Right kidney (tissue), 1 donor: ENCODE data around the gene MLXIP.

Experiments
- DNase-seq: peaks from one replicate; pipeline ENCODE4 v3.0.0-alpha.2; 2016

Gene MLXIP

GRCh38 chr12:122076743-122077495, 1.6 kb upstream of the MLXIP start:
- no peak for DNase-seq

GRCh38 chr12:122079033-122079531, 526 bp downstream of the MLXIP start:
- DNase-seq = peak; percentile 70

- DNase-seq = peak; percentile 64
Observed at GRCh38 chr12:122079532-122080081, 1.1 kb downstream of the MLXIP start.

- peak; percentile 48 for DNase-seq
Observed at GRCh38 chr12:122080149-122081082, 1.9 kb downstream of the MLXIP start.

DNA sequence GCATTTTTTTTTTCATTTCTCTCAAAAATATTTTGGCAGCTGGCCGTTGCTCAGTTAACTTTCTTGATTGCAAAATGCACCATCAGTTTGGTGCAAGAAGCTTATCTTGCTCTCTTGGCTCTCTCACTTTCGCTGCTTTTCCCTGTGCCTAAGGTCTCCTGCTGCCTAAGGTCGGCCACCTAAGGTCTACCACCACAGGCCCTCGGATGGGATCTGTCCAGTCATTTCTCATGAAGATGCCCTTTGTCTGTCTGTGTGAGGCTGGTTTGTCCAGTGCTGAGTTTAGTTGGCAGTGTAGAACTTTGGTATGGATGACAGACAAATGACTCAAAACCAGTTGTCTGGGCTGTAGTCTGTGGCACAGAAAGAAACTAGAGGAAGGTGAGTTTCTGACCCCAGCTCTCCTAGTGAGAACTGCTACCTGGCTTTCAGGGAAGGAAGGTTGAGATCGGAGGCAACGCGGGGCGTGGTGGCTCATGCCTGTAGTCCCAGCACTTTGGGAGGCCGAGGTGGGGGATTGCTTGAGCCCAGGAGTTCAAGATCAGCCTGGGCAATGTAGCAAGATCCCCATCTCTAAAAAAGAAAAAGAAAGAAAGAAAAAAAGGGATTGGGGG, 2.6 kb downstream of the MLXIP start:
- DNase-seq = no peak

GRCh38 chr12:122081697-122082221, 3.2 kb downstream of the MLXIP start:
- DNase-seq = peak; percentile 36

DNA sequence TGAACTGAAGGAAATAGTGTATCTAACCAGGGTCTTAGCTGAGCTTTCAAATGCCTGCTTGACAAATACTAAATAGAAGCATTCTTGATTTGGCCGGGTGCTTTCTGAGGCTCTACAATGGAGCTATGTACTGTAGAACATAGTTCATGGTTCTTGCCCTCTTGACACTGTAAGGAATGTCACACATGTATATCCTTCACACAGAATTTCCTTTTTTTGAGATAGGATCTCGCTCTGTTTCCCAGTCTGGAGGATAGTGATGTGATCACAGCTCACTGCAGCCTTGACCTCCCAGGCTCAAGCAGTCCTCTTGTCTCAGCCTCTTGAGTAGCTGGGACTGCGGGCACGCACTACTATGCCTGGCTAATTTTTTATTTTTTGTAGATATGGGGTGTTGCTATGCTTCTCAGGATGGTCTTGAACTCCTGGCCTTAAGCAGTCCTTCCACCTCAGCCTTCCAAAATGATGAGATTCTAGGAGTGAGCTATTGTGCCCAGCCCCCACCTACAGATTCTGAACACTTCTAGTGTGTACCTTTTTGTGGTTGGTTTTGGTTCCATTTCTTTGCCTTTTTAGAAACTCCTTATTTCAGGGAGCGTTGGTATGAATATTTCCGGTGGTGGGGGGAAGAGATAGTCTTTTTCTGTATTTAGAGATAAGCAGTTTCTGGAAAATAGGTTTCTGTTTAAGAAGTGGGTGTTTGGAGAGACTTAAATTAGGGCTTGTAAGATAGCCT, 4.2 kb downstream of the MLXIP start:
- no peak for DNase-seq

DNA sequence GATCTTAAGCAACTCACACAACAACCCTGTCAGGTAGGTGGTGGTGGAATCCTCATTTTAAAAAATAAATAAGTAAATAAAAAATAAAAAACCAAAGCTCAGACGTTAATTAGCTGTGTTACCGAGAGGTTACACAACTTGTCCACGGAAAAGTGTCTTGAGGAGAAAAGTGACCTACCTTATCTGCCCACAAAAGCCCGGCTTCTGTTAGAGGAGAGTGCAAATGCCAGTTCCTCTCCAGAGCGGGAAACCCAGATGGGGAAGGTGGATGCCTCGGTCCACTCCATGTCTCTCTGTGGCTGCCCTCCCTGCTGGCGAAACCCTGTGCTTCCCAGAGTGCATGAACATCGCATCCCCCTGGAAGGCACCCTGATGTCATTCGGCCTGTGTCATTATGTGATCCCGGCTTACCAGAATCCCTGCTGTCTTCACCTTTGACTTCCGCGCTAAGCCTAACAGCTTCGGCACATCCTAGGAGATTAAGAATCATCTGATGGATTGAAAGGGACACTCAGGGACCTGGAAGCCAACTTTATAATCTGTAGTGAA, 6.4 kb downstream of the MLXIP start:
- no peak for DNase-seq

- DNase-seq = no peak
Observed at GRCh38 chr12:122085591-122085990, 7.0 kb downstream of the MLXIP start.

GRCh38 chr12:122086116-122086515, 7.6 kb downstream of the MLXIP start:
- no peak for DNase-seq

DNA sequence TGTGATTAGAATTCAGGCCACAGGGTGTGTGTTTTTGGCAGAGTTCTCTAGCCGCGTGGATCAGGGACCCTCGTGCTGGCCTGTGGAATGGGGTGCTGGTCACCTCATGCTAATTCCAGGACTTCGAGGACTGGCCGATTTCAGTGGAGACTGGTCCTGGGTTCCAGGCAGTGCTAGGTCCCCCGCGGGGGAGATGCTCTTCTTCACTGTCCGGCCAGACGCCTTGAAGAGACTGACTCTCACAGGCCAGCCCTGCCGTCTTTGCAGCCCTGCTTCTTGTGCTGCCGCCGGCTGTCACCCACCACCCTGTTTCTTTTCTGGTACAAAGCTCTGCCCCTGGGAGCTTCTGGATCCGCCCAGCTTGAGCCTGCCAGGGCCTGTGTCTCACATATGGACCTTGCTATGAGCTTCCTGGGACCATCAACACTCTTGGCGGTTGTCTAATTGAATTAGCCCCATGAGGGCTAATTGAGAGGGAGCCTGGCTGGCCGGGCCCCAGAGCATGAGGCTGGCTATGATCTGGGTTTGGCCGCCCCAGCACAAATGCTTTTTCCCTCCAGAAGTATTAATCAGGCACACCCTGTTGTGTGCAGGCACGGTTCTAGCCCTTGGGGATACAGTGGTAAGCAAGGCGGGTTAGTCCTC, 8.2 kb downstream of the MLXIP start:
- DNase-seq = no peak

DNA sequence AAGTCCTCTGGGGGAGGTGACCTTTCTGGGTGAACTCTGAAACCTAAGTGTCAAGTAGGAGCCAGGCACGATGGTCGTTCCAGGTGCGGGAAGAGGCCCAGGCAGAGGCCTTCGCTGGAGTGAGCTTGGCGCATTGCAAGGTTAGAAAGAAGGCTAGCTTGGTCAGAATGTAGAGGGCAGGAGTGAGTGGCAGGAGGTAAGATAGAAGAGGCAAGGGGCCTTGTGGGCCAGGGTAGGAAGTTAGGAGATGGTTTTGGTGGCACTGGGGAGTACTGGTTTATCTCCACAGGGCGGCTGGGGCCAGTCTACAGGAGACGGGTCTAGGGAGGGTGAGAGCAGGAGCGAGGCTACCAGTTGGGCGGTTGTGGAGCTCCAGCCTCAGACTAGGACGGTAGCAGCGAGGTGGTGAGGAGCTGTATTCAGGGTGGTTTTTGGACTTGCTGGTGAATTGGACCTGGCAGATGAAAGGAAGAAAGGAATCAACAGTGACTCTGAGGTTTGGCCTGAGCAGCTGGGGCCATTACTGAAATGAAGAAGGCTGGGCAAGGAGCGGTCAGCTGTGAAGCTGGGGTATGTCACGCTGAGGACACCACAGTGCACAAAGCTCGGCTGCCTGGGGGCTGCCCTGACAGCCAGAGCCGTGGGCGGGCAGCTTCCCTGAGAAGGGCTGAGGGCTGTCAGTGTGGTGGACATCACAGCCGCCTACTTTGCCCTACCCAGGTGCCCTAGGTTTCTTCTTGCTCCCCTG, 9.0 kb downstream of the MLXIP start:
- DNase-seq = peak; percentile 53

DNA sequence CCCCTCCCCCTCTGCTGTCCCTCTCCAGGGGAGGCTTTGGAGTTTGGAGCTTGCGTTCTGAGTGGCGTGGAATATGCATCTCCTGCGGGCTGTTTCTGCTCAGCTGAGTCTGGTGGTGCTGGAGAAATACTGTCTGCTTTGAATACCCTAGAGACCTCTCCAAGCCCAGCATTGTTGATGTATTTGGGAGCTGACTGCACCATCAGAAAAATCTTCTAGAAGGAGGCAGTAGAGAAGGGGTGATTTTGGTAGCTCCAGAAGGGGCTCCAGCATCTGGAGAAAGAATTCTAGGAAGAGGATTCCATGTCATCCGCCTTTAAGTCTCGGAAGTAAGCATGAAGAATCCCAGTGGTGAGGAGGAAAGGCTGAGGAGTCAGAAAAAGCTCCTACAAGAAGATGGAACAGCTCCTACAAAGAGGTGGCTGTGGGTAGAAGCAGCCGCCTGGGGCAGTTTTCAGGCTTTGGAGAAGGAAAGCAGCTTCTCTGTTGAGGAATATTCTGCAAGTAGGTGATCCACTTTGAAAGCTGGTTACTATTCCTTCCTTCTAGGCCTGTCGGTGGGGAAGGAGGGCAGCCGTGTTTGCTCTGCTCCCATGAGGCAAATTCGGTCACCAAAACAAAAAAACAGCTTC, 9.7 kb downstream of the MLXIP start:
- DNase-seq = no peak

- DNase-seq = no peak
Observed at GRCh38 chr12:122089077-122089476, 10.5 kb downstream of the MLXIP start.

DNA sequence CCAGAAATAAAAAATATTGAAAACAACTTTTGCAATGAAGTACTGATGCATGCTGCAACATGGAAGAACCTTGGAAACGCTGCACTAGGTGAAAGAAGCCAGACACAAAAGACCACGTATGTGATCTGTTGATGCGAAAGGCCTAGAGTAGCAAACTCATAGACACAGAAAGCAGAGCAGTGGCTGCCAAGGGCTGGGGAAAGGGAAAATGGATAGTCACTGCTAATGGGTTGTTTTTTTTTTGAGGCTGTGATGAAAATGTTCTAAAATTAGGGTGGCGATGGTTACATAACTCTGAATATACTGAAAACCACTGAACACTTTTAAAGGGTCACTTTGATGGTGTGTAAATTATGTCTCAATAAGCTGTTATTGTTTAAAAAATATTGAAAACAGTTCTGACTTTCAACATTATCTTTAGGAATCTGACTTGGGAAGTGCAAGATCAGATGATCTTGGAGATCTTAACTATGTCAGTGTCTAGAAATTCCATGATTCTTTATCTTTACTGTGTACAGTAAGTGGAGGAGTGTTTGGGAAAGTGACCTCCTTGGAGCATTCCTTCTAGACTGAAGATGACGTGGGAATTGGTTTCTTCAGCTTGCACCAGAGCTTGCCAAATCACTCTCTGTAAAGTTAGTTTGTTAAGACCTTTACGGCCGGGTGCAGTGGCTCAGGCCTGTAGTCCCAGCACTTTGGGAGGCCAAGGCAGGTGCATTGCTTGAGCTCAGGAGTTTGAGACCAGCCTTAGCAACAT, 12.4 kb downstream of the MLXIP start:
- no peak for DNase-seq

GRCh38 chr12:122093098-122093883, 14.7 kb downstream of the MLXIP start:
- DNase-seq = no peak

GRCh38 chr12:122094137-122094734, 15.7 kb downstream of the MLXIP start:
- DNase-seq = no peak
